ENCODE measurements around the gene RETREG3. TPM values are rescaled to one million over a fixed set of nuclear protein-coding genes. Genes with fewer than 3 reads are reported as not detected.

The RETREG3 gene
- total and polyA plus RNA-seq, 9 of the 15 experiments (the other 6 are each of a cell fraction or from before 2014, with no cell fraction given) = 4.1 to 39.0 (median 16.9) TPM

DNA sequence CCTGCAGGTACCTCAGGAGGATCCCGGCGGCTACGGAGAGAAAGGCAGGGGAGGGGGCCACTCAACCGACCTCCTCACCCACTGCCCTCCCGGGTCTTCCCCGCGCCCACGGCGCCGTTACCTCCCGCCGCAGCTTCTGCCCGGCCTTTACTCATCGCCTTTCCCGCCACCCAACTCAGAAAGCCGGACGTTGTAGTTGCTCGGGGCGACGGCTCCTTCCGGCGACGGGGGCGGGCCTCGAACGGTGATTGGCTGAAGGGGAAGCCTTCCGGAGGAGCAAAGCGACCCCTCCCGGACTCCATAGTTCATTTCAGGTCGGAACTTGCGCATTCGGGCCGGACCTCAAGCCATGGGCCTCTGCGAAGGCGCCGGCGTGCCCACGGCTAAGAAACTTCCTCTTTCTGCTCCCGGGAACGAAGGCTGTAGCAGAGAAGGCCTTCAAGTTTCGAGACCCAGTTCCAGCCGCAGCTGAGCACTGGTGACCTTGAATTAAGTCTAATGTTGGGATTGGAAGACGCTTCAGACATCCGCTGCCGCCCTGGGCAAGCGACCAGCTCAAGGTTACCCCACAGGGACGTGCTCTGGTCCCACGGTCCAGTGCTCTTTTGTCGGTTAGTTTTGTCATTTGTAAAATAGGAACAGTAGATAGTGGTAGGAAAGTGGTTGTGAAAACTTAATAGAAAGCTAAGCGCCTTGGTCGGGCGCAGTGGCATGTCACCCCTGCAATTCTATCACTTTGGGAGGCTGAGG lies 31.5 kb downstream of the RETREG3 start, which contains the start of gene PSMC3IP (continued):
- no peak for TF ChIP-seq ZNF354B (CRISPR knock-in tag; IDR thresholded peaks at IDR 0.05)
- TF ChIP-seq, protein P1, sequence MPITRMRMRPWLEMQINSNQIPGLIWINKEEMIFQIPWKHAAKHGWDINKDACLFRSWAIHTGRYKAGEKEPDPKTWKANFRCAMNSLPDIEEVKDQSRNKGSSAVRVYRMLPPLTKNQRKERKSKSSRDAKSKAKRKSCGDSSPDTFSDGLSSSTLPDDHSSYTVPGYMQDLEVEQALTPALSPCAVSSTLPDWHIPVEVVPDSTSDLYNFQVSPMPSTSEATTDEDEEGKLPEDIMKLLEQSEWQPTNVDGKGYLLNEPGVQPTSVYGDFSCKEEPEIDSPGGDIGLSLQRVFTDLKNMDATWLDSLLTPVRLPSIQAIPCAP (CRISPR knock-in tag; IDR thresholded peaks at IDR 0.05; ENCODE audit: borderline replicate concordance) = no peak
- TF ChIP-seq RNF2 (IDR thresholded peaks at IDR 0.05) = peak; percentile 57; the same call in 1 of the 2 replicates
- TF ChIP-seq, protein P2, sequence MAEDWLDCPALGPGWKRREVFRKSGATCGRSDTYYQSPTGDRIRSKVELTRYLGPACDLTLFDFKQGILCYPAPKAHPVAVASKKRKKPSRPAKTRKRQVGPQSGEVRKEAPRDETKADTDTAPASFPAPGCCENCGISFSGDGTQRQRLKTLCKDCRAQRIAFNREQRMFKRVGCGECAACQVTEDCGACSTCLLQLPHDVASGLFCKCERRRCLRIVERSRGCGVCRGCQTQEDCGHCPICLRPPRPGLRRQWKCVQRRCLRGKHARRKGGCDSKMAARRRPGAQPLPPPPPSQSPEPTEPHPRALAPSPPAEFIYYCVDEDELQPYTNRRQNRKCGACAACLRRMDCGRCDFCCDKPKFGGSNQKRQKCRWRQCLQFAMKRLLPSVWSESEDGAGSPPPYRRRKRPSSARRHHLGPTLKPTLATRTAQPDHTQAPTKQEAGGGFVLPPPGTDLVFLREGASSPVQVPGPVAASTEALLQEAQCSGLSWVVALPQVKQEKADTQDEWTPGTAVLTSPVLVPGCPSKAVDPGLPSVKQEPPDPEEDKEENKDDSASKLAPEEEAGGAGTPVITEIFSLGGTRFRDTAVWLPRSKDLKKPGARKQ (CRISPR knock-in tag; IDR thresholded peaks at IDR 0.05) = no peak
- TF ChIP-seq ZKSCAN8 (CRISPR knock-in tag; IDR thresholded peaks at IDR 0.05) = 0 out of 2 replicates have a peak, but pooled peaks have one; percentile 29
- TF ChIP-seq, protein P3, sequence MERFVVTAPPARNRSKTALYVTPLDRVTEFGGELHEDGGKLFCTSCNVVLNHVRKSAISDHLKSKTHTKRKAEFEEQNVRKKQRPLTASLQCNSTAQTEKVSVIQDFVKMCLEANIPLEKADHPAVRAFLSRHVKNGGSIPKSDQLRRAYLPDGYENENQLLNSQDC (CRISPR knock-in tag; IDR thresholded peaks at IDR 0.05) = no peak
- TF ChIP-seq, protein P4, sequence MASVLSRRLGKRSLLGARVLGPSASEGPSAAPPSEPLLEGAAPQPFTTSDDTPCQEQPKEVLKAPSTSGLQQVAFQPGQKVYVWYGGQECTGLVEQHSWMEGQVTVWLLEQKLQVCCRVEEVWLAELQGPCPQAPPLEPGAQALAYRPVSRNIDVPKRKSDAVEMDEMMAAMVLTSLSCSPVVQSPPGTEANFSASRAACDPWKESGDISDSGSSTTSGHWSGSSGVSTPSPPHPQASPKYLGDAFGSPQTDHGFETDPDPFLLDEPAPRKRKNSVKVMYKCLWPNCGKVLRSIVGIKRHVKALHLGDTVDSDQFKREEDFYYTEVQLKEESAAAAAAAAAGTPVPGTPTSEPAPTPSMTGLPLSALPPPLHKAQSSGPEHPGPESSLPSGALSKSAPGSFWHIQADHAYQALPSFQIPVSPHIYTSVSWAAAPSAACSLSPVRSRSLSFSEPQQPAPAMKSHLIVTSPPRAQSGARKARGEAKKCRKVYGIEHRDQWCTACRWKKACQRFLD (CRISPR knock-in tag; IDR thresholded peaks at IDR 0.05) = peak; percentile 79
- TF ChIP-seq, protein P5, sequence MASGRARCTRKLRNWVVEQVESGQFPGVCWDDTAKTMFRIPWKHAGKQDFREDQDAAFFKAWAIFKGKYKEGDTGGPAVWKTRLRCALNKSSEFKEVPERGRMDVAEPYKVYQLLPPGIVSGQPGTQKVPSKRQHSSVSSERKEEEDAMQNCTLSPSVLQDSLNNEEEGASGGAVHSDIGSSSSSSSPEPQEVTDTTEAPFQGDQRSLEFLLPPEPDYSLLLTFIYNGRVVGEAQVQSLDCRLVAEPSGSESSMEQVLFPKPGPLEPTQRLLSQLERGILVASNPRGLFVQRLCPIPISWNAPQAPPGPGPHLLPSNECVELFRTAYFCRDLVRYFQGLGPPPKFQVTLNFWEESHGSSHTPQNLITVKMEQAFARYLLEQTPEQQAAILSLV (tag; IDR thresholded peaks at IDR 0.05) = no peak
- no peak for TF ChIP-seq JUNB (CRISPR knock-in tag; conservative IDR thresholded peaks at IDR 0.05)
- TF ChIP-seq, protein P6, sequence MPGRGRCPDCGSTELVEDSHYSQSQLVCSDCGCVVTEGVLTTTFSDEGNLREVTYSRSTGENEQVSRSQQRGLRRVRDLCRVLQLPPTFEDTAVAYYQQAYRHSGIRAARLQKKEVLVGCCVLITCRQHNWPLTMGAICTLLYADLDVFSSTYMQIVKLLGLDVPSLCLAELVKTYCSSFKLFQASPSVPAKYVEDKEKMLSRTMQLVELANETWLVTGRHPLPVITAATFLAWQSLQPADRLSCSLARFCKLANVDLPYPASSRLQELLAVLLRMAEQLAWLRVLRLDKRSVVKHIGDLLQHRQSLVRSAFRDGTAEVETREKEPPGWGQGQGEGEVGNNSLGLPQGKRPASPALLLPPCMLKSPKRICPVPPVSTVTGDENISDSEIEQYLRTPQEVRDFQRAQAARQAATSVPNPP (IDR thresholded peaks at IDR 0.05; ENCODE audit: borderline replicate concordance, insufficient read depth, insufficient read length) = no peak
- TF ChIP-seq ZNF133 (CRISPR knock-in tag; IDR thresholded peaks at IDR 0.05) = no peak
- TF ChIP-seq, protein P7, sequence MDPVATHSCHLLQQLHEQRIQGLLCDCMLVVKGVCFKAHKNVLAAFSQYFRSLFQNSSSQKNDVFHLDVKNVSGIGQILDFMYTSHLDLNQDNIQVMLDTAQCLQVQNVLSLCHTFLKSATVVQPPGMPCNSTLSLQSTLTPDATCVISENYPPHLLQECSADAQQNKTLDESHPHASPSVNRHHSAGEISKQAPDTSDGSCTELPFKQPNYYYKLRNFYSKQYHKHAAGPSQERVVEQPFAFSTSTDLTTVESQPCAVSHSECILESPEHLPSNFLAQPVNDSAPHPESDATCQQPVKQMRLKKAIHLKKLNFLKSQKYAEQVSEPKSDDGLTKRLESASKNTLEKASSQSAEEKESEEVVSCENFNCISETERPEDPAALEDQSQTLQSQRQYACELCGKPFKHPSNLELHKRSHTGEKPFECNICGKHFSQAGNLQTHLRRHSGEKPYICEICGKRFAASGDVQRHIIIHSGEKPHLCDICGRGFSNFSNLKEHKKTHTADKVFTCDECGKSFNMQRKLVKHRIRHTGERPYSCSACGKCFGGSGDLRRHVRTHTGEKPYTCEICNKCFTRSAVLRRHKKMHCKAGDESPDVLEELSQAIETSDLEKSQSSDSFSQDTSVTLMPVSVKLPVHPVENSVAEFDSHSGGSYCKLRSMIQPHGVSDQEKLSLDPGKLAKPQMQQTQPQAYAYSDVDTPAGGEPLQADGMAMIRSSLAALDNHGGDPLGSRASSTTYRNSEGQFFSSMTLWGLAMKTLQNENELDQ (CRISPR knock-in tag; IDR thresholded peaks at IDR 0.05; ENCODE audit: borderline replicate concordance) = no peak
- TF ChIP-seq, protein P8, sequence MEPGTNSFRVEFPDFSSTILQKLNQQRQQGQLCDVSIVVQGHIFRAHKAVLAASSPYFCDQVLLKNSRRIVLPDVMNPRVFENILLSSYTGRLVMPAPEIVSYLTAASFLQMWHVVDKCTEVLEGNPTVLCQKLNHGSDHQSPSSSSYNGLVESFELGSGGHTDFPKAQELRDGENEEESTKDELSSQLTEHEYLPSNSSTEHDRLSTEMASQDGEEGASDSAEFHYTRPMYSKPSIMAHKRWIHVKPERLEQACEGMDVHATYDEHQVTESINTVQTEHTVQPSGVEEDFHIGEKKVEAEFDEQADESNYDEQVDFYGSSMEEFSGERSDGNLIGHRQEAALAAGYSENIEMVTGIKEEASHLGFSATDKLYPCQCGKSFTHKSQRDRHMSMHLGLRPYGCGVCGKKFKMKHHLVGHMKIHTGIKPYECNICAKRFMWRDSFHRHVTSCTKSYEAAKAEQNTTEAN (CRISPR knock-in tag; IDR thresholded peaks at IDR 0.05) = no peak
- TF ChIP-seq, protein P9, sequence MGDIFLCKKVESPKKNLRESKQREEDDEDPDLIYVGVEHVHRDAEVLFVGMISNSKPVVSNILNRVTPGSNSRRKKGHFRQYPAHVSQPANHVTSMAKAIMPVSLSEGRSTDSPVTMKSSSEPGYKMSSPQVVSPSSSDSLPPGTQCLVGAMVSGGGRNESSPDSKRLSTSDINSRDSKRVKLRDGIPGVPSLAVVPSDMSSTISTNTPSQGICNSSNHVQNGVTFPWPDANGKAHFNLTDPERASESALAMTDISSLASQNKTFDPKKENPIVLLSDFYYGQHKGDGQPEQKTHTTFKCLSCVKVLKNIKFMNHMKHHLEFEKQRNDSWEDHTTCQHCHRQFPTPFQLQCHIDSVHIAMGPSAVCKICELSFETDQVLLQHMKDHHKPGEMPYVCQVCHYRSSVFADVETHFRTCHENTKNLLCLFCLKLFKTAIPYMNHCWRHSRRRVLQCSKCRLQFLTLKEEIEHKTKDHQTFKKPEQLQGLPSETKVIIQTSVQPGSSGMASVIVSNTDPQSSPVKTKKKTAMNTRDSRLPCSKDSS (IDR thresholded peaks at IDR 0.05; ENCODE audit: low read depth, partially characterized antibody) = no peak
